SK-N-SH (cell line): Measurements from ENCODE around the gene OXER1.

Source experiments
- CTCF ChIP-seq: fragments of 200-600 bp; sonication (generic); IDR thresholded peaks from 2 replicates; pipeline ENCODE4 v1.6.1; 2017; ENCODE audit warnings: antibody characterized with exemption, mild to moderate bottlenecking, moderate library complexity
- ELF1 ChIP-seq: IDR thresholded peaks from 2 replicates; pipeline ENCODE4 v1.4.0; 2012
- EZH2phosphoT487 ChIP-seq: fragments of 200-600 bp; sonication (generic); IDR thresholded peaks from 2 replicates; pipeline ENCODE4 v1.6.1; 2017; ENCODE audit warnings: low read depth, mixed run types, mild to moderate bottlenecking, antibody characterized with exemption, moderate library complexity, borderline replicate concordance
- FOXJ3 ChIP-seq: sonication (generic); formaldehyde crosslinking; IDR thresholded peaks from 2 replicates; pipeline ENCODE4 v1.5.1; 2020; ENCODE audit warnings: mild to moderate bottlenecking, missing genetic modification reagents
- GATA2 ChIP-seq: sonication (generic); formaldehyde crosslinking; IDR thresholded peaks from 2 replicates; pipeline ENCODE4 v1.5.0; 2020; ENCODE audit warnings: mild to moderate bottlenecking, missing genetic modification reagents
- JUND ChIP-seq: IDR thresholded peaks from 2 replicates; pipeline ENCODE4 v1.4.0; 2012
- NRF1 ChIP-seq: IDR thresholded peaks from 2 replicates; pipeline ENCODE4 v1.6.1; 2012; ENCODE audit warnings: low read depth, mild to moderate bottlenecking, low read length
- RAD21 ChIP-seq: IDR thresholded peaks from 2 replicates; pipeline ENCODE4 v1.6.1; 2012; ENCODE audit warnings: mild to moderate bottlenecking, low read length
- SIN3A ChIP-seq: IDR thresholded peaks from 2 replicates; pipeline ENCODE4 v1.6.1; 2012; ENCODE audit warnings: low read depth, mild to moderate bottlenecking, low read length, moderate library complexity, borderline replicate concordance
- TAF1 ChIP-seq: IDR thresholded peaks from 2 replicates; pipeline ENCODE4 v1.6.1; 2012; ENCODE audit warnings: low read depth, mild to moderate bottlenecking, low read length, moderate library complexity, borderline replicate concordance
- YY1 ChIP-seq: IDR thresholded peaks from 2 replicates; pipeline ENCODE4 v1.4.0; 2012; ENCODE audit warnings: low read depth, mild to moderate bottlenecking
- TF ChIP-seq, protein P1 (sequence below): IDR thresholded peaks from 2 replicates; pipeline ENCODE4 v1.4.0; 2012; ENCODE audit warnings: low read depth, borderline replicate concordance

DNA sequence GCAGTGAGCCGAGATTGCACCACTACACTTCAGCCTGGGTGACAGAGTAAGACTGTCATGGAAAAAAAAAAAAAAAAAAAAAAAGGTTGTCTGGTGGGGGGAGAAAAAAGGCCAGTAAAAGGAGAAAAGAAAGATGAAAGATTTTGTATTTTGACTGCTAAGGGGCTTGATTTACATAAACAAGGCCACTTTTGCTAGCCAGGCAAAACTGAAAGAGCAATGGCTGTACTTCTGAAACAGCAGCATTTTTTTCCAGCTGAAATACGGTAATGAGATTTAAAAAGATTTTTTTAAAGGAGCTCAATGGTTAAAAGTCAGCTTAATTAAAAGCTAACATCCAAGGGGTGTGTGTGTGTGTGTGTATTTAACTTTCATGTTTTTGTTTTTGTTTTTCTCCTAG, 11.3 kb upstream of the OXER1 start:
- TF ChIP-seq CTCF (no peak), EZH2phosphoT487 (no peak), NRF1 (no peak), ELF1 (no peak), TAF1 (no peak), FOXJ3 (CRISPR knock-in tag) (no peak), SIN3A (no peak), GATA2 (CRISPR knock-in tag) (no peak), RAD21 (no peak), JUND (no peak), YY1 (no peak)
- TF ChIP-seq, protein P1, sequence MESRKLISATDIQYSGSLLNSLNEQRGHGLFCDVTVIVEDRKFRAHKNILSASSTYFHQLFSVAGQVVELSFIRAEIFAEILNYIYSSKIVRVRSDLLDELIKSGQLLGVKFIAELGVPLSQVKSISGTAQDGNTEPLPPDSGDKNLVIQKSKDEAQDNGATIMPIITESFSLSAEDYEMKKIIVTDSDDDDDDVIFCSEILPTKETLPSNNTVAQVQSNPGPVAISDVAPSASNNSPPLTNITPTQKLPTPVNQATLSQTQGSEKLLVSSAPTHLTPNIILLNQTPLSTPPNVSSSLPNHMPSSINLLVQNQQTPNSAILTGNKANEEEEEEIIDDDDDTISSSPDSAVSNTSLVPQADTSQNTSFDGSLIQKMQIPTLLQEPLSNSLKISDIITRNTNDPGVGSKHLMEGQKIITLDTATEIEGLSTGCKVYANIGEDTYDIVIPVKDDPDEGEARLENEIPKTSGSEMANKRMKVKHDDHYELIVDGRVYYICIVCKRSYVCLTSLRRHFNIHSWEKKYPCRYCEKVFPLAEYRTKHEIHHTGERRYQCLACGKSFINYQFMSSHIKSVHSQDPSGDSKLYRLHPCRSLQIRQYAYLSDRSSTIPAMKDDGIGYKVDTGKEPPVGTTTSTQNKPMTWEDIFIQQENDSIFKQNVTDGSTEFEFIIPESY: no peak
